ENCODE measurements around the gene SLC31A1.
"Not testable (repeated sequence)": the region's sequence is repeated elsewhere in the genome, so short reads cannot be mapped to it uniquely, and the experiment has no call there.

The SLC31A1 gene

GRCh38 chr9:113247640-113248039 is 26.3 kb downstream of the SLC31A1 start:
- no peaks in the 10 kb centered on the region; the same call in 1 of the 2 replicates for H3K9me3 ChIP-seq (ENCODE audit: insufficient read depth, low read length)
- H3K9ac ChIP-seq (ENCODE audit: insufficient read length, low read depth), result no peak overlapping the region
- H3K4me3 ChIP-seq (ENCODE audit: insufficient read length, low read depth), result no peak overlapping the region
- no peak for TF ChIP-seq ZNF274 (IDR thresholded peaks at IDR 0.05; ENCODE audit: low read depth, low read length)
- TF ChIP-seq YY1 (IDR thresholded peaks at IDR 0.05; ENCODE audit: insufficient read depth, insufficient read length), result no peak
- no peak for TF ChIP-seq SUZ12 (IDR thresholded peaks at IDR 0.05; ENCODE audit: extremely low read depth, insufficient read depth, insufficient read length)
- no peaks in the 10 kb centered on the region for H3K4me1 ChIP-seq (ENCODE audit: insufficient read depth, insufficient read length)
- no peaks in the 10 kb centered on the region for H3K27me3 ChIP-seq (ENCODE audit: insufficient read depth, insufficient read length)
- DNase-seq (ENCODE audit: low read depth, low spot score), result no peak
- H3K36me3 ChIP-seq (ENCODE audit: insufficient read depth, insufficient read length, low read length), result no peaks in the 10 kb centered on the region

GRCh38 chr9:113249661-113250060 is 28.3 kb downstream of the SLC31A1 start:
- H3K9ac ChIP-seq (ENCODE audit: insufficient read length, low read depth); H3K4me1 ChIP-seq (ENCODE audit: insufficient read depth, insufficient read length): not testable (repeated sequence)

DNA sequence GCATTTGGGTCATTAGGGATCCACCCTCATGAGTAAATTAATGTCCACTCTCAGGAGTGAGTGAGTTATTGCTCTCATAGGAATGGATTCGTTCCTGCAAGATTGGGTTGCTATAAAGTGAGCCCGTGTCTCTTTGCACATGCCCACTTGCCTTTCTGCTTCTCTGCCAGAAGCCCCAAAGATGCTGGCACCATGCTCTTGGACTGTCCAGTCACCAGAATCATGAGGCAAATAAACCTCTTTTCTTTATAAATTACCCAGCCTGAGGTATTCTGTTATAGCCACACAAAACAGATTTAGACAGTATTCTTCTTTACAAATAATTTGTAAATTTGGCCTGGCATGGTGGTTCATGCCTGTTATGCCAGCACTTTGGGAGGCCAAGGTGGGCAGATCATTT is 29.5 kb downstream of the SLC31A1 start:
- Histone ChIP-seq H3K9ac (ENCODE audit: insufficient read length, low read depth) (no peak overlapping the region), H3K4me3 (ENCODE audit: insufficient read length, low read depth) (no peak overlapping the region), H3K4me1 (ENCODE audit: insufficient read depth, insufficient read length) (no peaks in the 10 kb centered on the region), H3K27me3 (ENCODE audit: insufficient read depth, insufficient read length) (no peaks in the 10 kb centered on the region), H3K9me3 (ENCODE audit: insufficient read depth, low read length) (no peaks in the 10 kb centered on the region; the same call in 1 of the 2 replicates), H3K36me3 (ENCODE audit: insufficient read depth, insufficient read length, low read length) (no peaks in the 10 kb centered on the region)
- TF ChIP-seq YY1 (IDR thresholded peaks at IDR 0.05; ENCODE audit: insufficient read depth, insufficient read length) (no peak), SUZ12 (IDR thresholded peaks at IDR 0.05; ENCODE audit: extremely low read depth, insufficient read depth, insufficient read length) (no peak), ZNF274 (IDR thresholded peaks at IDR 0.05; ENCODE audit: low read depth, low read length) (no peak)
- DNase-seq (ENCODE audit: low read depth, low spot score), result no peak

More at GRCh38 chr9:113249661-113250060, 28.3 kb downstream of the SLC31A1 start:
- not testable (repeated sequence) for H3K36me3 ChIP-seq (ENCODE audit: insufficient read depth, insufficient read length, low read length); DNase-seq (ENCODE audit: low read depth, low spot score); H3K4me3 ChIP-seq (ENCODE audit: insufficient read length, low read depth); H3K9me3 ChIP-seq (ENCODE audit: insufficient read depth, low read length); H3K27me3 ChIP-seq (ENCODE audit: insufficient read depth, insufficient read length)

- DNase-seq (ENCODE audit: low read depth, low spot score), result no peak
Measured at GRCh38 chr9:113254991-113255390, 33.6 kb downstream of the SLC31A1 start.

DNA sequence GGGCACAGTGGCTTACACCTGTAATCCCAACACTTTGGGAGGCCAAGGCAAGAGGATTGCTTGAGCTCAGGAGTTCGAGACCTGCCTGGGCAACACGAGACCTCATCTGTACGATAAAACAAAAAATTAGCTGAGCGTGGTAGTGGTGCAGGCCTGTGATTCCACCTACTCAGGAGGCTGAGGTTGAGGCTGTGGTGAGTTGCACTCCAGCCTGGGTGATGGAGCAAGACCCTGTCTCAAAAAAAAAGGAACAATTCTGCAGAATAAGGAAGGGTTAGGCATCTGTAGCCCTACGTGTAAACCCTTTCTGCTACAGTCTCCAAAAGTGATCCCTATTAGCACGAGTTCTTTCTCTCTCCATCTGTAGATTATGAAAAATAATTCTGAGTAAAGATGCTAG is 34.1 kb downstream of the SLC31A1 start:
- no peaks in the 10 kb centered on the region for H3K27me3 ChIP-seq (ENCODE audit: insufficient read depth, insufficient read length)
- no peak for DNase-seq (ENCODE audit: low read depth, low spot score)
- no peaks in the 10 kb centered on the region for H3K4me1 ChIP-seq (ENCODE audit: insufficient read depth, insufficient read length)
- H3K9ac ChIP-seq (ENCODE audit: insufficient read length, low read depth), result no peak overlapping the region
- no peak for TF ChIP-seq SUZ12 (IDR thresholded peaks at IDR 0.05; ENCODE audit: extremely low read depth, insufficient read depth, insufficient read length)
- TF ChIP-seq YY1 (IDR thresholded peaks at IDR 0.05; ENCODE audit: insufficient read depth, insufficient read length), result no peak
- no peaks in the 10 kb centered on the region for H3K9me3 ChIP-seq (ENCODE audit: insufficient read depth, low read length)
- H3K36me3 ChIP-seq (ENCODE audit: insufficient read depth, insufficient read length, low read length), result peaks cover 36% of the 10 kb centered on the region
- H3K4me3 ChIP-seq (ENCODE audit: insufficient read length, low read depth), result no peak overlapping the region

More at GRCh38 chr9:113254991-113255390, 33.6 kb downstream of the SLC31A1 start:
- peaks cover 32% of the 10 kb centered on the region for H3K36me3 ChIP-seq (ENCODE audit: insufficient read depth, insufficient read length, low read length)
- no peaks in the 10 kb centered on the region for H3K9me3 ChIP-seq (ENCODE audit: insufficient read depth, low read length)
- TF ChIP-seq ZNF274 (IDR thresholded peaks at IDR 0.05; ENCODE audit: low read depth, low read length), result no peak
- no peak for TF ChIP-seq SUZ12 (IDR thresholded peaks at IDR 0.05; ENCODE audit: extremely low read depth, insufficient read depth, insufficient read length)
- no peak for TF ChIP-seq YY1 (IDR thresholded peaks at IDR 0.05; ENCODE audit: insufficient read depth, insufficient read length)
- H3K27me3 ChIP-seq (ENCODE audit: insufficient read depth, insufficient read length), result no peaks in the 10 kb centered on the region
- no peaks in the 10 kb centered on the region for H3K4me1 ChIP-seq (ENCODE audit: insufficient read depth, insufficient read length)
- H3K9ac ChIP-seq (ENCODE audit: insufficient read length, low read depth), result no peak overlapping the region
- no peak overlapping the region for H3K4me3 ChIP-seq (ENCODE audit: insufficient read length, low read depth)

DNA sequence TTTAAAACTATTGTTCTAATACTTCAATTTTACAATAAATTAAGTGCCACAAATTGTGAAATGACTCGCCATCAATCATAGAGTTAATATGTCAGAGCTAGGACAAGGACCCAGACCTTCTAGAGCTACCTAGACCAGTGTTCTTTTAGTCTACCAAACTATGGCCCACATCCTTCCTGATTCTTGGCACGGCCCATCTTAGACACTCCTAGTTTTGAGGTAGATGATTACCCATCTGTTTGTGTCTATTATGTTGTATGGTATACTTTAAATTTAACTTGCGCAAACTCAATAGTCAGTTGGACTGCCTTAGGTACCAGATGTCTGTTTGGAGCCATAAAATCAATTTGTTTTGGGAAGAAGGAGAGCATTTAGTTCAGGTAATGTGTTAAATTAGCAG is 36.5 kb downstream of the SLC31A1 start:
- peaks cover 44% of the 10 kb centered on the region for H3K36me3 ChIP-seq (ENCODE audit: insufficient read depth, insufficient read length, low read length)
- H3K9me3 ChIP-seq (ENCODE audit: insufficient read depth, low read length), result no peaks in the 10 kb centered on the region
- no peaks in the 10 kb centered on the region for H3K4me1 ChIP-seq (ENCODE audit: insufficient read depth, insufficient read length)
- H3K9ac ChIP-seq (ENCODE audit: insufficient read length, low read depth), result no peak overlapping the region
- TF ChIP-seq SUZ12 (IDR thresholded peaks at IDR 0.05; ENCODE audit: extremely low read depth, insufficient read depth, insufficient read length), result no peak
- no peak for TF ChIP-seq YY1 (IDR thresholded peaks at IDR 0.05; ENCODE audit: insufficient read depth, insufficient read length)
- TF ChIP-seq ZNF274 (IDR thresholded peaks at IDR 0.05; ENCODE audit: low read depth, low read length), result no peak
- no peaks in the 10 kb centered on the region for H3K27me3 ChIP-seq (ENCODE audit: insufficient read depth, insufficient read length)
- H3K4me3 ChIP-seq (ENCODE audit: insufficient read length, low read depth), result no peak overlapping the region
- no peak for DNase-seq (ENCODE audit: low read depth, low spot score)

- Histone ChIP-seq H3K27me3 (ENCODE audit: insufficient read depth, insufficient read length) (no peaks in the 10 kb centered on the region), H3K36me3 (ENCODE audit: insufficient read depth, insufficient read length, low read length) (peaks cover 44% of the 10 kb centered on the region), H3K4me1 (ENCODE audit: insufficient read depth, insufficient read length) (no peaks in the 10 kb centered on the region), H3K9ac (ENCODE audit: insufficient read length, low read depth) (no peak overlapping the region), H3K4me3 (ENCODE audit: insufficient read length, low read depth) (no peak overlapping the region), H3K9me3 (ENCODE audit: insufficient read depth, low read length) (no peaks in the 10 kb centered on the region)
- no peak for TF ChIP-seq SUZ12 (IDR thresholded peaks at IDR 0.05; ENCODE audit: extremely low read depth, insufficient read depth, insufficient read length)
- no peak for TF ChIP-seq ZNF274 (IDR thresholded peaks at IDR 0.05; ENCODE audit: low read depth, low read length)
- no peak for TF ChIP-seq YY1 (IDR thresholded peaks at IDR 0.05; ENCODE audit: insufficient read depth, insufficient read length)
- no peak for DNase-seq (ENCODE audit: low read depth, low spot score)
Measured at GRCh38 chr9:113258282-113258681, 36.9 kb downstream of the SLC31A1 start.

Data from NT2/D1 (cell line).